Measurements from ENCODE around the gene AKAP8L. TPM values are rescaled to one million over a fixed set of nuclear protein-coding genes. Genes with fewer than 3 reads are reported as not detected.

Gene AKAP8L
- total and polyA plus RNA-seq, 2 donors from 2014 or later: 44.3 to 122 TPM

DNA sequence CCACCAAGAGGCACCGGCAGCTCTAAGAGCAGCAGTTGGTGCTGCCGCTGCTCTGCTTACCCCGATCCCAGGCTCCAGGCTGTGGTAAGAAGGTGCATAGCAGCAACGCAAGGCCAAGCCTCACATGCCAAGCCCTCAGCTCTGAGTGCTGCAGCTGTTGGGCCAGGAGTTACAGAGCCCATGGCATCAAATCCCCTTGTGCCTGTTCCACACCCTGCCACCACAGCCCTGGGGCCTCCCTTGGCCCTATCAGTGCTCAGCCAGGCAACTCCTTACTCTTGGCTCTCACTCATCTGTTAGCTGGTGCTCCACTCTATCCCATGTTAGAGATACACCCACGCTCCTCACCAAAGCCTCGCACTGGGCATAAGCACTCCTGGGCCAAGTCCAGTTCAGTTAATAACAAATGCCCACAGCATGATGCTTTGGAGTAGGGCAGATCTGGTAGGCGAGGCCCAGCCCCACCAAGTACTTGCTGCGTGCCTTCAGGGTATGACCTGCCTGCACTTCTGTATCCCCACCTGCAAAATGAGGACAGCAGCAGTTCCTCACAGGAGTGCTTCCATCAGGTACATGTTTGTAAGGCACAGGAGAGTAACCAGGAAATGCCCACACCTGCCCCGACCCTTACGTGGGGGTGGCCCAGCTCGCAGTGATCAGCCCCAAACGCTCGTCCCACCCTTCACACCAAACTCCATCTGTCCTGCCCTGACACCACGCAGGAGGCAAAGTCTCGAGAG lies 16.2 kb downstream of the AKAP8L start:
- peaks cover 2 to 54% (median 25%) of the 10 kb centered on the region in 3 donors for H3K36me3 ChIP-seq (ENCODE audit: control insufficient read depth in 2 of 3, insufficient read depth in 3 of 3, low read length in 3 of 3)
- H3K9ac ChIP-seq (ENCODE audit: low read length in 3 of 3): no peak overlapping the region
- TF ChIP-seq, protein P1, sequence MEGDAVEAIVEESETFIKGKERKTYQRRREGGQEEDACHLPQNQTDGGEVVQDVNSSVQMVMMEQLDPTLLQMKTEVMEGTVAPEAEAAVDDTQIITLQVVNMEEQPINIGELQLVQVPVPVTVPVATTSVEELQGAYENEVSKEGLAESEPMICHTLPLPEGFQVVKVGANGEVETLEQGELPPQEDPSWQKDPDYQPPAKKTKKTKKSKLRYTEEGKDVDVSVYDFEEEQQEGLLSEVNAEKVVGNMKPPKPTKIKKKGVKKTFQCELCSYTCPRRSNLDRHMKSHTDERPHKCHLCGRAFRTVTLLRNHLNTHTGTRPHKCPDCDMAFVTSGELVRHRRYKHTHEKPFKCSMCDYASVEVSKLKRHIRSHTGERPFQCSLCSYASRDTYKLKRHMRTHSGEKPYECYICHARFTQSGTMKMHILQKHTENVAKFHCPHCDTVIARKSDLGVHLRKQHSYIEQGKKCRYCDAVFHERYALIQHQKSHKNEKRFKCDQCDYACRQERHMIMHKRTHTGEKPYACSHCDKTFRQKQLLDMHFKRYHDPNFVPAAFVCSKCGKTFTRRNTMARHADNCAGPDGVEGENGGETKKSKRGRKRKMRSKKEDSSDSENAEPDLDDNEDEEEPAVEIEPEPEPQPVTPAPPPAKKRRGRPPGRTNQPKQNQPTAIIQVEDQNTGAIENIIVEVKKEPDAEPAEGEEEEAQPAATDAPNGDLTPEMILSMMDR (IDR thresholded peaks at IDR 0.05; ENCODE audit: borderline replicate concordance, extremely low read depth, insufficient read depth): no peak
- no peak overlapping the region for H3K27ac ChIP-seq (ENCODE audit: low read depth in 2 of 2, low read length in 2 of 2)
- H3K4me1 ChIP-seq (ENCODE audit: control insufficient read depth in 2 of 3, insufficient read depth in 2 of 3, low read depth in 1 of 3, low read length in 3 of 3): peaks cover 0 to 21% (median 17%) of the 10 kb centered on the region in 3 donors
- intact Hi-C loops (cut with DNase I): no loop called here
- H3K4me3 ChIP-seq (ENCODE audit: low read length in 3 of 3): no peak overlapping the region
- no peak for FAIRE-seq
- DNase-seq: no peak
- H3K27me3 ChIP-seq (ENCODE audit: control insufficient read depth, insufficient read depth, low read length): no peaks in the 10 kb centered on the region
- no peaks in the 10 kb centered on the region for H3K9me3 ChIP-seq (ENCODE audit: control insufficient read depth in 2 of 3, insufficient read depth in 1 of 3, low read length in 3 of 3)

DNA sequence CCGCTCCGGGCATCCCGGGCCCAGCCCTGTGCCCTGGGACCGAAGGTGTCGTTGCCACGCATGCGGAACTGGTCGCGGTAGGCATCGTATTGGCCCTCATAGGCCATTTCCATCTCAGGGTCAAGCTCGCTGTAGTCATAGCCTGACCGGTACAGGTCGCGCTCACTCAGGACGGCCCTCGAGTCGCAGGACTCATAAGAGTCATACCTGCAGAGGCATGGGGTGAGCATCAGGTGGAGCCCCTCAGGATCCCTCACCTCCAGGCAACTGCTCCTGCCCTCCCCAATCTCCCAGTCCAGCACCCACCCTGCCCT lies 17.4 kb downstream of the AKAP8L start:
- intact Hi-C loops (cut with DNase I): no loop called here
- DNase-seq: no peak
- H3K27ac ChIP-seq (ENCODE audit: low read depth in 2 of 2, low read length in 2 of 2): no peak overlapping the region
- H3K4me1 ChIP-seq (ENCODE audit: control insufficient read depth in 2 of 3, insufficient read depth in 2 of 3, low read depth in 1 of 3, low read length in 3 of 3): peaks cover 0 to 15% (median 15%) of the 10 kb centered on the region in 3 donors
- no peak for FAIRE-seq
- peaks cover 7 to 62% (median 36%) of the 10 kb centered on the region in 3 donors for H3K36me3 ChIP-seq (ENCODE audit: control insufficient read depth in 2 of 3, insufficient read depth in 3 of 3, low read length in 3 of 3)
- H3K4me3 ChIP-seq (ENCODE audit: low read length in 3 of 3): no peak overlapping the region
- TF ChIP-seq, protein P1 (IDR thresholded peaks at IDR 0.05; ENCODE audit: borderline replicate concordance, extremely low read depth, insufficient read depth): no peak
- H3K9me3 ChIP-seq (ENCODE audit: control insufficient read depth in 2 of 3, insufficient read depth in 1 of 3, low read length in 3 of 3): no peaks in the 10 kb centered on the region
- H3K9ac ChIP-seq (ENCODE audit: low read length in 3 of 3): no peak overlapping the region
- H3K27me3 ChIP-seq (ENCODE audit: control insufficient read depth, insufficient read depth, low read length): no peaks in the 10 kb centered on the region

DNA sequence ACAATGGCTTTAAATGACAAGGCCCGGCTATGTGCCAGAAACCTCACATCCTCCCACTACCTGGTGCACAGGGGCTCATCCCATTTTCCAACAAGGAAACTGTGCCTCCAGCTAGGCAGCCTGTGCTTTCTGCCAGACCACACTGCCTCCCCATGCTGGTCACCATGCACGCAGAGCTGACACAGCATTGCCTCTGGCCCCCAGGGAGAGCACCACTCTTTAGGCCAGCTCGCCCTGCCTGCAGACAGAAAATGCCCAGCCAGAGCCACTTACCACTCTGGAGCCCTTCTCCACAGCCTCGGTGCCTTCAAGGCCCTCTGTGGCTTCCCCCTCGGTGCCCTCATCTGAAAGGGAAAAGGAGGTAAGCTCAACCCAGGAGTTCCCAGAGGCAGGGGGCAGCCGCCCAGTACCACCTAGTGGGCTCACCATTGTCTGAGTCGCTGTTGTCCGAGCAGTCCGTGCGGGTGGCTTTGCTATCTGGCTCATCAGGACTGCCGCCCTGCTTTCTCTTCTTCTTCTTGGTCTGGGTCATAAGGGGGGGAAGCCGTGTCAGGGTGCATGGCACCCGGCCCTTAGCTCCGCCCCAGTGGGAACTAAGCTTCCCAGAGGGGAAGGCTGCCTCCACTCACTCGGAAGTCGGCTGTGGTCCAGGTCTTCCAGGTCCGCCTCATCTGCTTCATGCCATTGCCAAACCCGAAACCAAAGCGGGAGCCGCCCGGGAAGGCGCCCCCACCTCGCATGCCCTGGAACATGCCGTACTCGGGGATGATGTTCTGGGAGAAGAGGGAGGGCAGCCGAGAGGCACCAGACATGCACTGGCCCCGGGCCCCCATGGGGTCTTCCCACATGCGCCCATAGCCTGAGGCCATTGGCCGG lies 18.0 kb downstream of the AKAP8L start:
- TF ChIP-seq, protein P1 (IDR thresholded peaks at IDR 0.05; ENCODE audit: borderline replicate concordance, extremely low read depth, insufficient read depth): no peak
- H3K36me3 ChIP-seq (ENCODE audit: control insufficient read depth in 2 of 3, insufficient read depth in 3 of 3, low read length in 3 of 3): peaks cover 9 to 66% (median 40%) of the 10 kb centered on the region in 3 donors

More for the DNA sequence above, 18.0 kb downstream of the AKAP8L start:
- no peak overlapping the region for H3K9ac ChIP-seq (ENCODE audit: low read length in 3 of 3)
- intact Hi-C loops (cut with DNase I): no loop called here
- H3K9me3 ChIP-seq (ENCODE audit: control insufficient read depth in 2 of 3, insufficient read depth in 1 of 3, low read length in 3 of 3): no peaks in the 10 kb centered on the region
- no peaks in the 10 kb centered on the region for H3K27me3 ChIP-seq (ENCODE audit: control insufficient read depth, insufficient read depth, low read length)
- FAIRE-seq (no peak), DNase-seq (no peak)
- H3K4me1 ChIP-seq (ENCODE audit: control insufficient read depth in 2 of 3, insufficient read depth in 2 of 3, low read depth in 1 of 3, low read length in 3 of 3): peaks cover 0 to 15% (median 15%) of the 10 kb centered on the region in 3 donors
- no peak overlapping the region for H3K27ac ChIP-seq (ENCODE audit: low read depth in 2 of 2, low read length in 2 of 2)
- H3K4me3 ChIP-seq (ENCODE audit: low read length in 3 of 3): no peak overlapping the region
